ENCODE measurements around the gene TFCP2. TPM values are rescaled to one million over a fixed set of nuclear protein-coding genes. Genes with fewer than 3 reads are reported as not detected.

Gene TFCP2
- total and polyA plus RNA-seq, 2 of the 13 experiments (the other 11 are each of a cell fraction or from before 2014, with no cell fraction given) = 7.6 to 10.0 TPM

- TF ChIP-seq MAZ (IDR thresholded peaks at IDR 0.05; ENCODE audit: borderline replicate concordance, low read depth, low read length) = 0 out of 2 replicates have a peak, but pooled peaks have one; percentile 49
- peak; percentile 76 for TF ChIP-seq MAZ (CRISPR knock-in tag; IDR thresholded peaks at IDR 0.05; ENCODE audit: low read depth)
- TF ChIP-seq SOX5 (CRISPR knock-in tag; IDR thresholded peaks at IDR 0.05; ENCODE audit: borderline replicate concordance) = 0 out of 2 replicates have a peak, but pooled peaks have one; percentile 36
- peak; percentile 63; the same call in 1 of the 2 replicates for TF ChIP-seq ZBTB7B (CRISPR knock-in tag; IDR thresholded peaks at IDR 0.05)
- TF ChIP-seq ZNF280B (CRISPR knock-in tag; IDR thresholded peaks at IDR 0.05; ENCODE audit: borderline replicate concordance) = peak; percentile 9; the same call in 1 of the 2 replicates
- peak; percentile 94 for TF ChIP-seq ZGPAT (CRISPR knock-in tag; IDR thresholded peaks at IDR 0.05)
- TF ChIP-seq ZNF788 (CRISPR knock-in tag; IDR thresholded peaks at IDR 0.05; ENCODE audit: borderline replicate concordance) = peak; percentile 8; the same call in 1 of the 2 replicates
- TF ChIP-seq ZMAT5 (CRISPR knock-in tag; IDR thresholded peaks at IDR 0.05; ENCODE audit: borderline replicate concordance, low read depth) = no peak
- peak; percentile 14 to 80 for TF ChIP-seq REST (IDR thresholded peaks at IDR 0.05; ENCODE audit: borderline replicate concordance in 1 of 2, low read depth in 1 of 2, low read length in 2 of 2)
- 0 out of 2 replicates have a peak, but pooled peaks have one; percentile 31 for TF ChIP-seq ZBTB42 (CRISPR knock-in tag; IDR thresholded peaks at IDR 0.05)
- TF ChIP-seq ZNF430 (CRISPR knock-in tag; IDR thresholded peaks at IDR 0.05) = peak; percentile 84
- TF ChIP-seq ZBTB20 (CRISPR knock-in tag; IDR thresholded peaks at IDR 0.05; ENCODE audit: borderline replicate concordance, low read depth) = peak; percentile 73; the same call in 1 of the 2 replicates
- TF ChIP-seq HMG20B (CRISPR knock-in tag; conservative IDR thresholded peaks at IDR 0.05) = 0 out of 2 replicates have a peak, but pooled peaks have one; percentile 24
- TF ChIP-seq FIP1L1 (IDR thresholded peaks at IDR 0.05; ENCODE audit: borderline replicate concordance, insufficient read depth, low read depth, low read length) = no peak
- TF ChIP-seq ZNF230 (CRISPR knock-in tag; IDR thresholded peaks at IDR 0.05) = 0 out of 2 replicates have a peak, but pooled peaks have one; percentile 4
- 0 out of 2 replicates have a peak, but pooled peaks have one; percentile 17 for TF ChIP-seq ZNF629 (CRISPR knock-in tag; conservative IDR thresholded peaks at IDR 0.05)
- TF ChIP-seq REL (CRISPR knock-in tag; conservative IDR thresholded peaks at IDR 0.05) = peak; percentile 38; the same call in 1 of the 2 replicates
- peak; percentile 56 for TF ChIP-seq MED8 (CRISPR knock-in tag; IDR thresholded peaks at IDR 0.05; ENCODE audit: insufficient replicate concordance)
- TF ChIP-seq ETV6 (CRISPR knock-in tag; conservative IDR thresholded peaks at IDR 0.05) = 0 out of 2 replicates have a peak, but pooled peaks have one; percentile 18
Observed at GRCh38 chr12:51047655-51048540, 125.0 kb downstream of the TFCP2 start, which contains the start of gene LETMD1 (continued).

Measured in HepG2 (cell line).